Neutrophil (primary cell): ENCODE measurements around the gene SND1.
A peak's percentile ranks its signal among the peaks of the same experiment; 100 is the strongest.

ENCODE experiments used
- H3K27ac ChIP-seq: fragments of 200-600 bp; sonication (generic); 2 replicates; pipeline ENCODE4 v1.5.1; 2016; ENCODE audit warnings: mild to moderate bottlenecking, moderate library complexity
- H3K27me3 ChIP-seq: fragments of 200-600 bp; sonication (generic); 2 replicates; pipeline ENCODE4 v1.6.0; 2016; ENCODE audit warnings: mild to moderate bottlenecking
- H3K36me3 ChIP-seq: fragments of 200-600 bp; sonication (generic); 2 replicates; pipeline ENCODE4 v1.5.1; 2017
- H3K4me1 ChIP-seq, 2 experiments: fragments of 200-600 bp in 1 of 2; sonication (generic) in 1 of 2; 1 replicate in 1 of 2; 2 replicates in 1 of 2; pipeline versions ENCODE4 v1.5.1 to v1.6.1; 2013 to 2016; ENCODE audit warnings: low read depth in 1 of 2, low read length in 1 of 2, mild to moderate bottlenecking in 1 of 2, moderate library complexity in 1 of 2; ENCODE audit not compliant: control insufficient read depth in 1 of 2, insufficient read depth in 1 of 2
- H3K4me3 ChIP-seq, 2 experiments: fragments of 200-600 bp in 1 of 2; sonication (generic) in 1 of 2; 1 replicate in 1 of 2; 2 replicates in 1 of 2; pipeline ENCODE4 v1.5.1; 2013 to 2016; ENCODE audit warnings: low read depth in 1 of 2, low read length in 1 of 2, mild to moderate bottlenecking in 1 of 2, moderate library complexity in 1 of 2
- H3K9me3 ChIP-seq: fragments of 200-600 bp; sonication (generic); 2 replicates; pipeline ENCODE4 v1.5.1; 2016
- CTCF ChIP-seq: fragments of 200-600 bp; sonication (generic); IDR thresholded peaks from 2 replicates; pipeline ENCODE4 v1.5.1; 2016; ENCODE audit warnings: antibody characterized with exemption

Gene SND1

DNA sequence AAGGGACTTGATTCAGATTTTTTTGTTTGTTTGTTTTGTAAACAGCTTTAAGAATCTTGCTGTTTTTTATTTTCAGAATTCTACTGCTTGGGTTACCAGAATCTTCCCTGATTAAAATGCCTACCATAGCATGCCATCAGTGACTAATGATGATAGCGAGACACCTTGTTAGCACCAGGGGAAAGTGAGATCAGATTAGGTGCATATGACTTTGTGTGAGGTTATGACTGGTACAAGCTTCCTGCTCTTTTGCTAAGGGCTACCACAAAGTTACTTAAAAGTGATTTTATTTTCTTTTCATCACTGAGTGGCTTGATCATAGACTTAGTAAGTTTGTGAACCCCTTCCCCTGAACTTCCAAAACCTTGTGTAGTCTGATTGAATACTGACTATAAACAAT is 93.5 kb downstream of the SND1 start:
- peaks cover 0 to 8% of the 10 kb centered on the region in 2 experiments for H3K4me1 ChIP-seq
- H3K9me3 ChIP-seq, result no peaks in the 10 kb centered on the region
- no peak overlapping the region for H3K27ac ChIP-seq
- no peak overlapping the region for H3K4me3 ChIP-seq
- H3K27me3 ChIP-seq, result no peaks in the 10 kb centered on the region
- TF ChIP-seq CTCF, result no peak
- no peaks in the 10 kb centered on the region for H3K36me3 ChIP-seq

- H3K36me3 ChIP-seq, result no peaks in the 10 kb centered on the region
- H3K4me3 ChIP-seq, result no peak overlapping the region
- H3K27ac ChIP-seq, result peak overlapping the region; percentile 22
- no peaks in the 10 kb centered on the region for H3K9me3 ChIP-seq
- no peaks in the 10 kb centered on the region for H3K27me3 ChIP-seq
- TF ChIP-seq CTCF, result no peak
- H3K4me1 ChIP-seq, result peaks cover 5 to 14% of the 10 kb centered on the region in 2 experiments
Observed at GRCh38 chr7:127751062-127751461, 99.1 kb downstream of the SND1 start.

GRCh38 chr7:127751490-127752448 is 99.8 kb downstream of the SND1 start:
- peaks cover 5 to 14% of the 10 kb centered on the region in 2 experiments for H3K4me1 ChIP-seq
- H3K9me3 ChIP-seq, result no peaks in the 10 kb centered on the region
- no peaks in the 10 kb centered on the region for H3K36me3 ChIP-seq
- H3K4me3 ChIP-seq, result no peak overlapping the region
- H3K27ac ChIP-seq, result peak overlapping the region; percentile 22
- TF ChIP-seq CTCF, result no peak
- no peaks in the 10 kb centered on the region for H3K27me3 ChIP-seq

GRCh38 chr7:127752829-127753228 is 100.8 kb downstream of the SND1 start:
- H3K9me3 ChIP-seq, result no peaks in the 10 kb centered on the region
- no peak overlapping the region for H3K27ac ChIP-seq
- TF ChIP-seq CTCF, result no peak
- peaks cover 5 to 14% of the 10 kb centered on the region in 2 experiments for H3K4me1 ChIP-seq
- no peak overlapping the region for H3K4me3 ChIP-seq
- no peaks in the 10 kb centered on the region for H3K27me3 ChIP-seq
- H3K36me3 ChIP-seq, result no peaks in the 10 kb centered on the region

- no peaks in the 10 kb centered on the region for H3K27me3 ChIP-seq
- no peaks in the 10 kb centered on the region for H3K36me3 ChIP-seq
- H3K4me1 ChIP-seq, result peaks cover 5 to 14% of the 10 kb centered on the region in 2 experiments
- no peaks in the 10 kb centered on the region for H3K9me3 ChIP-seq
- no peak overlapping the region for H3K27ac ChIP-seq
- TF ChIP-seq CTCF, result no peak
- H3K4me3 ChIP-seq, result no peak overlapping the region
Observed at GRCh38 chr7:127754457-127754856, 102.5 kb downstream of the SND1 start.
